GM19372 (cell line): Measurements from ENCODE around the gene TLE4.
"Not testable (repeated sequence)": the region's sequence is repeated elsewhere in the genome, so short reads cannot be mapped to it uniquely, and the experiment has no call there.

Experiments used
- ATAC-seq: cut with Tn5 transposase; IDR thresholded peaks from one replicate; pipeline ENCODE4 v1.9.1; 2021; ENCODE audit warnings: mild to moderate bottlenecking, low read depth, moderate library complexity; ENCODE audit not compliant: unreplicated experiment

Gene TLE4

GRCh38 chr9:79709743-79710674 lies 138.2 kb downstream of the TLE4 start:
- no peak for ATAC-seq

- ATAC-seq, result no peak
Measured at GRCh38 chr9:79711874-79712273, 140.1 kb downstream of the TLE4 start.

GRCh38 chr9:79719021-79719420 lies 147.3 kb downstream of the TLE4 start:
- no peak for ATAC-seq

- ATAC-seq, result no peak
Measured at GRCh38 chr9:79719989-79720388, 148.2 kb downstream of the TLE4 start.

- ATAC-seq, result no peak
Measured at GRCh38 chr9:79731171-79731890, 159.6 kb downstream of the TLE4 start.

GRCh38 chr9:79735023-79735779 lies 163.4 kb downstream of the TLE4 start:
- ATAC-seq, result no peak

- no peak for ATAC-seq
Measured at GRCh38 chr9:79736051-79736450, 164.3 kb downstream of the TLE4 start.

GRCh38 chr9:79741381-79741780 lies 169.6 kb downstream of the TLE4 start:
- ATAC-seq, result no peak

GRCh38 chr9:79742110-79742721 lies 170.5 kb downstream of the TLE4 start:
- no peak for ATAC-seq

- ATAC-seq, result no peak
Measured at GRCh38 chr9:79744521-79744920, 172.8 kb downstream of the TLE4 start.

GRCh38 chr9:79745752-79746336 lies 174.1 kb downstream of the TLE4 start:
- ATAC-seq, result no peak

- not testable (repeated sequence) for ATAC-seq
Measured at GRCh38 chr9:79751895-79752466, 180.2 kb downstream of the TLE4 start.

GRCh38 chr9:79756414-79756813 lies 184.6 kb downstream of the TLE4 start:
- ATAC-seq, result no peak

GRCh38 chr9:79757074-79757473 lies 185.3 kb downstream of the TLE4 start:
- no peak for ATAC-seq

GRCh38 chr9:79757881-79758669 lies 186.3 kb downstream of the TLE4 start:
- no peak for ATAC-seq

GRCh38 chr9:79759460-79759859 lies 187.7 kb downstream of the TLE4 start:
- no peak for ATAC-seq

GRCh38 chr9:79762070-79762469 lies 190.3 kb downstream of the TLE4 start:
- ATAC-seq, result no peak

GRCh38 chr9:79763671-79764285 lies 192.0 kb downstream of the TLE4 start:
- ATAC-seq, result no peak

GRCh38 chr9:79764374-79764773 lies 192.6 kb downstream of the TLE4 start:
- ATAC-seq, result no peak
